Liver (tissue), 9 donors: Measurements from ENCODE around the gene FBXL2. TPM values are rescaled to one million over a fixed set of nuclear protein-coding genes. Genes with fewer than 3 reads are reported as not detected.

Experiments
- DNase-seq: peaks from one replicate; pipeline ENCODE4 v3.0.0-alpha.2; 2017; ENCODE audit warnings: low spot score
- H3K27ac ChIP-seq, 2 donors: one replicate each; pipeline ENCODE4 v1.7.0; 2013; ENCODE audit warnings: inconsistent platforms in 2 of 2, low read length in 2 of 2, control low read depth in 1 of 2, low read depth in 1 of 2, mild to moderate bottlenecking in 1 of 2
- H3K27me3 ChIP-seq, 4 donors: one replicate each; pipeline versions ENCODE4 v1.6.1 to v1.7.0; 2013; ENCODE audit warnings: low read length in 3 of 4, inconsistent platforms in 1 of 4, mild to moderate bottlenecking in 1 of 4, moderate library complexity in 1 of 4; ENCODE audit not compliant: control insufficient read depth in 4 of 4, insufficient read depth in 4 of 4
- H3K36me3 ChIP-seq, 4 donors: one replicate each; pipeline versions ENCODE4 v1.6.1 to v1.7.0; 2013; ENCODE audit warnings: low read length in 3 of 4, mild to moderate bottlenecking in 3 of 4, low read depth in 1 of 4, moderate library complexity in 1 of 4; ENCODE audit not compliant: control insufficient read depth in 4 of 4, insufficient read depth in 3 of 4
- H3K4me1 ChIP-seq, 4 donors: one replicate each; pipeline versions ENCODE4 v1.6.1 to v1.7.0; 2013; ENCODE audit warnings: low read length in 3 of 4, mild to moderate bottlenecking in 3 of 4, moderate library complexity in 1 of 4; ENCODE audit not compliant: control insufficient read depth in 4 of 4, insufficient read depth in 4 of 4
- H3K4me3 ChIP-seq, 3 donors: one replicate each; pipeline versions ENCODE4 v1.6.1 to v1.7.0; 2013; ENCODE audit warnings: low read length in 3 of 3, control low read depth in 1 of 3, low read depth in 1 of 3, mild to moderate bottlenecking in 1 of 3
- H3K9ac ChIP-seq, 2 donors: one replicate each; pipeline ENCODE4 v1.7.0; 2013; ENCODE audit warnings: low read length in 2 of 2, mild to moderate bottlenecking in 2 of 2, moderate library complexity in 2 of 2, control low read depth in 1 of 2, low read depth in 1 of 2
- H3K9me3 ChIP-seq, 4 donors: one replicate each; pipeline versions ENCODE4 v1.6.1 to v1.7.0; 2013; ENCODE audit warnings: low read length in 3 of 4; ENCODE audit not compliant: control insufficient read depth in 4 of 4
- ATF3 ChIP-seq: IDR thresholded peaks from 2 replicates; pipeline ENCODE4 v1.6.1; 2016; ENCODE audit warnings: antibody characterized with exemption
- CTCF ChIP-seq: fragments of 150-350 bp; IDR thresholded peaks from 2 replicates; pipeline ENCODE4 v1.5.1; 2017; ENCODE audit warnings: improper control_type of control experiment, low read depth, low read length; ENCODE audit not compliant: missing input control
- EGR1 ChIP-seq, 2 donors: IDR thresholded peaks; 2 replicates each; pipeline ENCODE4 v1.6.1; 2016 to 2018; ENCODE audit warnings: antibody characterized with exemption in 2 of 2, low read depth in 2 of 2
- FOXA1 ChIP-seq: IDR thresholded peaks from 2 replicates; pipeline ENCODE4 v1.6.1; 2016; ENCODE audit warnings: antibody characterized with exemption
- GABPA ChIP-seq, 2 donors: IDR thresholded peaks in 1 of 2; conservative IDR thresholded peaks in 1 of 2; 2 replicates each; pipeline ENCODE4 v1.6.1; 2016; ENCODE audit warnings: antibody characterized with exemption in 2 of 2, mild to moderate bottlenecking in 1 of 2, moderate library complexity in 1 of 2
- HNF4G ChIP-seq: IDR thresholded peaks from 2 replicates; pipeline ENCODE4 v1.6.1; 2016; ENCODE audit warnings: antibody characterized with exemption
- JUND ChIP-seq, 2 donors: IDR thresholded peaks; 2 replicates each; pipeline ENCODE4 v1.6.1; 2016; ENCODE audit warnings: antibody characterized with exemption in 2 of 2
- MAX ChIP-seq: IDR thresholded peaks from 2 replicates; pipeline ENCODE4 v1.6.1; 2016; ENCODE audit warnings: antibody characterized with exemption
- NR2F2 ChIP-seq: IDR thresholded peaks from 2 replicates; pipeline ENCODE4 v1.6.1; 2016; ENCODE audit warnings: antibody characterized with exemption
- RAD21 ChIP-seq, 2 donors: IDR thresholded peaks; 2 replicates each; pipeline ENCODE4 v1.6.1; 2016; ENCODE audit warnings: antibody characterized with exemption in 2 of 2, mild to moderate bottlenecking in 2 of 2
- RXRA ChIP-seq, 2 donors: IDR thresholded peaks; 2 replicates each; pipeline ENCODE4 v1.6.1; 2017 to 2018; ENCODE audit warnings: antibody characterized with exemption in 2 of 2, mild to moderate bottlenecking in 1 of 2
- SP1 ChIP-seq: IDR thresholded peaks from 2 replicates; pipeline ENCODE4 v1.6.1; 2018; ENCODE audit warnings: antibody characterized with exemption, mild to moderate bottlenecking
- YY1 ChIP-seq: IDR thresholded peaks from 2 replicates; pipeline ENCODE4 v1.6.1; 2016; ENCODE audit warnings: antibody characterized with exemption, mild to moderate bottlenecking
- ZBTB33 ChIP-seq: IDR thresholded peaks from 2 replicates; pipeline ENCODE4 v1.6.1; 2016; ENCODE audit warnings: antibody characterized with exemption
- WGBS: extraction: QIAGEN DNeasy Blood & Tissue Kit; methylation state at CpG from one replicate; pipeline ENCODE4 v1.1.7; 2013; 5-methylcytosine and 5-hydroxymethylcytosine counted together
- polyA plus RNA-seq, 2 donors: library from polyadenylated mRNA; stranded (reverse) in 1 of 2; unstranded in 1 of 2; fragments of 200-250 nt in 1 of 2; fragments of >200 nt in 1 of 2; fragmentation: Nextera tagmentation in 1 of 2; extraction: Ambion mirVana in 1 of 2; gene quantifications; one replicate each; pipeline versions ENCODE4 v1.2.1 to v1.2.3, GENCODE V29; 2013 to 2015
- total RNA-seq, 2 donors: library from RNA; depleted of rRNA; stranded (reverse); fragments of >200 nt; gene quantifications; one replicate each; pipeline ENCODE4 v1.2.3, GENCODE V29; 2014
- TF ChIP-seq, protein P1 (sequence below): IDR thresholded peaks from 2 replicates; pipeline ENCODE4 v1.6.1; 2016; ENCODE audit warnings: antibody characterized with exemption, mild to moderate bottlenecking
- donor health status: healthy.
- donor health status: healthy.
- donor health status: healthy.
- donor health status: healthy.
- donor health status: healthy.

FBXL2 gene
- total and polyA plus RNA-seq, 4 donors, result 0.24 to 1.3 (median 0.81) TPM

DNA sequence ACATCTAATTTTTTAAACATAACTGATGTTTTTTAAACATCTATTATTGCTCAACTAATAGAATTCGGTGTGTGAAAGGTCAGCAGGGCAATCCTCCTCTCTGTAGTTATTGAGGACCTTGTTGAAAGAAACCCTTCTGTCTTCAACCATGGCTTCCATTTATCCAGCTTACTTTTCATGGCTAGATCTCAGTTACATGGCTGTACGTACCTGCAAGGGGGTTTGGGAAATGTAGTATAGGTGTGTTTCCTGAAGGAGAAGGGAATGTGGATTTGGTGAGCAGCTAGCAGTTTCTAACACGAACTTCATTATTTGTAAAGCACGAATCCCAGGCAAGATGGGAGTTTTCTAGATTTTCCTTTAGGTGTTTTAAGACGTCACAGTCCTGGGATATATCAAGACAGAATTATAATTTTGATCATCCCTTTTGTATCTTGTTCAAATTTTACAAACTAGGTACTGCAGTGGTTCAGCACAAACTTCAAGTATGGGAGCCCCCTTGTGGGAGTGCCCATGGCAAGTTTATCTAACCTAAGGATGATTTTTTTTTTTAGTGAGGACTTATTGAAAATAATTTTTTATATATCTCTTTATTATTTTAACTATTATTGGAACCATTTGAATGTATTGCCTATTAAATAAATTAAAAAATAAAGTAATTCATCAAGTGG is 41.6 kb downstream of the FBXL2 start:
- no peaks in the 10 kb centered on the region for H3K27me3 ChIP-seq
- H3K4me3 ChIP-seq, result no peak overlapping the region
- 70% methylated on average over 5 of the region's 5 CpGs for WGBS
- DNase-seq, result no peak
- TF ChIP-seq RXRA (IDR thresholded peaks at IDR 0.05) (no peak), GABPA (IDR thresholded peaks at IDR 0.05 in 1 of 2, conservative IDR thresholded peaks at IDR 0.05 in 1 of 2) (no peak), NR2F2 (no peak), ATF3 (no peak), SP1 (no peak), EGR1 (IDR thresholded peaks at IDR 0.05; ENCODE audit: low read depth in 2 of 2) (no peak), ZBTB33 (no peak), YY1 (no peak), FOXA1 (no peak), HNF4G (no peak), CTCF (no peak), MAX (no peak)
- TF ChIP-seq, protein P1, sequence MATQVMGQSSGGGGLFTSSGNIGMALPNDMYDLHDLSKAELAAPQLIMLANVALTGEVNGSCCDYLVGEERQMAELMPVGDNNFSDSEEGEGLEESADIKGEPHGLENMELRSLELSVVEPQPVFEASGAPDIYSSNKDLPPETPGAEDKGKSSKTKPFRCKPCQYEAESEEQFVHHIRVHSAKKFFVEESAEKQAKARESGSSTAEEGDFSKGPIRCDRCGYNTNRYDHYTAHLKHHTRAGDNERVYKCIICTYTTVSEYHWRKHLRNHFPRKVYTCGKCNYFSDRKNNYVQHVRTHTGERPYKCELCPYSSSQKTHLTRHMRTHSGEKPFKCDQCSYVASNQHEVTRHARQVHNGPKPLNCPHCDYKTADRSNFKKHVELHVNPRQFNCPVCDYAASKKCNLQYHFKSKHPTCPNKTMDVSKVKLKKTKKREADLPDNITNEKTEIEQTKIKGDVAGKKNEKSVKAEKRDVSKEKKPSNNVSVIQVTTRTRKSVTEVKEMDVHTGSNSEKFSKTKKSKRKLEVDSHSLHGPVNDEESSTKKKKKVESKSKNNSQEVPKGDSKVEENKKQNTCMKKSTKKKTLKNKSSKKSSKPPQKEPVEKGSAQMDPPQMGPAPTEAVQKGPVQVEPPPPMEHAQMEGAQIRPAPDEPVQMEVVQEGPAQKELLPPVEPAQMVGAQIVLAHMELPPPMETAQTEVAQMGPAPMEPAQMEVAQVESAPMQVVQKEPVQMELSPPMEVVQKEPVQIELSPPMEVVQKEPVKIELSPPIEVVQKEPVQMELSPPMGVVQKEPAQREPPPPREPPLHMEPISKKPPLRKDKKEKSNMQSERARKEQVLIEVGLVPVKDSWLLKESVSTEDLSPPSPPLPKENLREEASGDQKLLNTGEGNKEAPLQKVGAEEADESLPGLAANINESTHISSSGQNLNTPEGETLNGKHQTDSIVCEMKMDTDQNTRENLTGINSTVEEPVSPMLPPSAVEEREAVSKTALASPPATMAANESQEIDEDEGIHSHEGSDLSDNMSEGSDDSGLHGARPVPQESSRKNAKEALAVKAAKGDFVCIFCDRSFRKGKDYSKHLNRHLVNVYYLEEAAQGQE, result no peak
- H3K36me3 ChIP-seq, result no peaks in the 10 kb centered on the region
- H3K9me3 ChIP-seq, result no peaks in the 10 kb centered on the region
- no peaks in the 10 kb centered on the region for H3K4me1 ChIP-seq
- H3K9ac ChIP-seq, result no peak overlapping the region
- no peak overlapping the region for H3K27ac ChIP-seq

DNA sequence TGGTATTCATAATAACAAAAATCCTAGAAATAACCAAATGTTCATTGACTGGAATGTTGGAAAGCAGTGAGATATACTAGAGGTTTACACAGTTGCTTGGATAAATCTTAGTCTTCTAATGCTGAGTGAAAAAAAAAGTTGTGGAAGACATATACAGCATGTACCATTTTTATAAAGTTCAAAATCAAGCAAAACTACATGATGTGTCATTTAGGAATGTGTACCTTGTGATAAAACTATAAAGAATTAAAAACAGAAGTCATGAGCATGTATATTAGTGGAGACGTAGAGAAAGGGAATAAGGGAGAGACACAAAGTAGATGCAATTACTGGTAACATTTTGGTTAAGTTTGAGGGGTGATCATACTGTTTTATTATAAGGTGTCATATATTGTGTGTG is 45.2 kb downstream of the FBXL2 start:
- Histone ChIP-seq H3K9ac (no peak overlapping the region), H3K36me3 (no peaks in the 10 kb centered on the region), H3K27me3 (no peaks in the 10 kb centered on the region), H3K9me3 (no peaks in the 10 kb centered on the region), H3K4me3 (no peak overlapping the region), H3K27ac (no peak overlapping the region), H3K4me1 (no peaks in the 10 kb centered on the region)
- 86% methylated on average over 1 of the region's 1 CpG for WGBS
- no peak for DNase-seq
- TF ChIP-seq CTCF (no peak), ZBTB33 (no peak), SP1 (no peak), RAD21 (IDR thresholded peaks at IDR 0.05) (no peak), JUND (IDR thresholded peaks at IDR 0.05) (no peak)
- TF ChIP-seq, protein P1, result no peak
